ENCODE results near the gene TBC1D2B. TPM values are rescaled to one million over a fixed set of nuclear protein-coding genes. Genes with fewer than 3 reads are reported as not detected.

The TBC1D2B gene
- total RNA-seq, 2 experiments from 2014 or later, result 57.1 to 60.3 TPM

DNA sequence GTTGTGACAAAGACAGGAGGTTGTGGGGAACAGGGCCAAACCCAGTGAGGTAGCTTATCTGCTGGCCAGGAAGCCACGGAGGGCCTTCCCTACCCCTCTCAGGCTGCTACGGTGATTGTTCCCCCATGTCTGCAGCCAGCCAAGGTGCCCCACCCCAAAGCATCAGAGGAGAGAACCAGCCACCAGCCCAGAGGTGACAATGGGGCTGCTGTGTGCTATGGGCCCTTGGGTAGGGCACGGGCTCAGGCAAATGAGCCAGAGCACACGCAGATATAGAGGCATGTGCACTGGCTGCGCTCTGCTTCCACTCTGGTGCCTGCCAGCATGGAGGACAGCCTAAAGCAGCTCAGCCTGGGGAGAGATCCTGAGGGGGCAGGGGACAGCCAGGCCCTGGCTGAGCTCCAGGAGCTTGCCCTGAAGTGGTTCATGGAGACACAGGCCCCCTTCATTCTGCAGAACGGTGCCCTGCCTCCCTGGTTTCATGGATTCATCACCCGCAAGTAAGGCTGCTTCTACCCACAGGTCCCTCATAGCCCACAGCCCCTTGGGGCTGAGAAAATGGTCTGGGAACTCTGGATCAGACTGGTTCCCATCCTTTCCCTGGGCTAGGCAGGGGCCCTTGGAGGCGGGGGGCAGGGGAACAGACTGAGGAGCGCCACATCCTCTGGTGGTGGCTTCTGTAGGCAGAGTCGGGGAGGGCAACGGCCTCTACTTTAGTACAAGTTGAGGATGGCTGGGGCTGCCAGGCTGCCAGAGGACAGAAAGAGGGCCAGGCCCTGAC is 14.9 kb upstream of the TBC1D2B start, which contains the start of gene SH2D7:
SH2D7 (plus strand) TSS at position 301 of the 781 bp plus-strand sequence; CDS start at position 325, 24 bp downstream.
- Mint-ChIP-seq H3K4me1 (ENCODE audit: low read depth) (peaks cover 4% of the 10 kb centered on the region), H3K27me3 (ENCODE audit: low read depth) (no peaks in the 10 kb centered on the region), H3K4me3 (no peak within 1 kb of the TSS), H3K9me3 (no peaks in the 10 kb centered on the region), H3K36me3 (ENCODE audit: low read depth) (no peaks in the 10 kb centered on the region), H3K27ac (no peak within 1 kb of the TSS)
- intact Hi-C loops (cut with micrococcal nuclease), result no loop called here
- no peak for DNase-seq
- CTCF ChIA-PET, result interaction anchor here (1.0 kb wide), 1 partner anchor 16 kb away, joined by 3 read pairs; no protein-coding TSS in a partner anchor

DNA sequence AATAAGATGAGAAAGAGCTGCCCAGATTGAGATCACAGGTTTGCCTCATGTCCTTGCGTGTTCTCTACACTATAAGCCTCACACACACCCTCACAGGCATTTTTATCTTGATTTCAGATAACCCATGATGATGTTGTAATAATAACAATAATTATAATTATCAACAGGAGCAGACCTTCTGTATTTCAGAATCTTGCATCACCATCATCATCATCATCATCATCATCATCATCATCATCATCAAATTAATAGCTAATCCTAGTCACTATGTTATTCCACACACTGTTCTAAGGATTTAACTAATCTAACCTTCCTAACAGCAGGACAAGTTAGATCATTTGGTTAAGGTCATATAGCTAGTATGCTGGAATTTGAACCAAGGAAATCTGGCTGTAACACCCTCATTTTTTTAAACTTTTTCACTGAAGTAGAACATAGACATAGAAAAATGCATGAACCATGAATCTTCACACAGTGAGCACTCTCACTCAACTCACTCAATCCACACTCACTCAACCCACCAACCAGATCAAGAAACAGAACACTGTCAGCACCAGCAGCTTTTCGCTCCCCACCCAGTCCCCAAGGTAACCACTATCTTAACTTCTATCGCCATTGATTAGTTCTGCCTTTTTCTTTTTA is 13.0 kb upstream of the TBC1D2B start:
- Mint-ChIP-seq H3K27me3 (ENCODE audit: low read depth) (no peaks in the 10 kb centered on the region), H3K4me1 (ENCODE audit: low read depth) (peaks cover 5% of the 10 kb centered on the region), H3K9me3 (no peaks in the 10 kb centered on the region), H3K27ac (no peak overlapping the region), H3K4me3 (no peak overlapping the region), H3K36me3 (ENCODE audit: low read depth) (no peaks in the 10 kb centered on the region)
- CTCF ChIA-PET, result interaction anchor here (1.3 kb wide), 1 partner anchor 18 kb away, joined by 9 read pairs; no protein-coding TSS in a partner anchor
- intact Hi-C loops (cut with micrococcal nuclease), result no loop called here
- no peak for DNase-seq

GRCh38 chr15:78088773-78089080 is 11.2 kb upstream of the TBC1D2B start:
- Mint-ChIP-seq H3K36me3 (ENCODE audit: low read depth) (no peaks in the 10 kb centered on the region), H3K27me3 (ENCODE audit: low read depth) (no peaks in the 10 kb centered on the region), H3K4me1 (ENCODE audit: low read depth) (peaks cover 6% of the 10 kb centered on the region), H3K27ac (no peak overlapping the region), H3K4me3 (no peak overlapping the region), H3K9me3 (no peaks in the 10 kb centered on the region)
- CTCF ChIA-PET, result interaction anchor here (0.9 kb wide), 1 partner anchor 121 kb away, joined by 3 read pairs; no protein-coding TSS in a partner anchor
- no peak for DNase-seq
- intact Hi-C loops (cut with micrococcal nuclease), result no loop called here

DNA sequence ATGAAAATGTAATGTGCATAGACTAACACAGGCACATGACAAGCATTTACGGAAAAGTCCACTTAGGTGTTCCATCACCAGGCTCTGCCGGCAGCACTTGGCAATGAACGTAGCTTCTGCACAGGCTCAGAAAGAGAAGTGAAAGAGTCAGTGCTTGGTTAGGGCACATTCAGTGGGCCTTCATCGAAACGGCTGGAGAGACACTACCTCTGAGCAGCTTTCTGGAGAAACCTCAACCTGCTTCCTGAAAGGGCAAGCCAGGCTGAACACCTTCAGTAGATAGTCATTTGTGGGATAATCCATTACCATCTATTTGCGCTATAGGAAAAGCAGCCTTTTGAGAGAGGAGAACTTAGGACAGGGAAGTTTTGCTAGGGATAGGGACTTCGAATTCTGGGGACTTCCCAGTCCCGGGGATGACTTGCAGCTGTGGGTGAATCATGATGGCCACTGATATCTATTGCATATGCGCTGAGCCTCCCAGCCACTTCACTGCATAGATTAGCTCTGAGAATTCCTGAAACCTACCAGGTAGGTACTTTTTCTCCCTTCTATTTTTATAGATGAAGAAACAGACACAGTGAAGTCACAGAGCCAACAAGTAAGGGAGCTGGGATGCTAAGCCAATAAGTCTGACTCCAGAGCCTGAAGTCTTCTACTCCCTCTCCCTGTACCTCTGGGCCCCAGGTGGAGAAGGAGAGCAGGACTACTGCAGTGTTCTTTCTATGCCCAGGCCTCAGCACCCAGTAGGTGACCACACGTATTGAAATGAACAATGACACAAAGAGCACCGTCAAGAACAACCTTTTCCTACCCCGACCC is 10.7 kb upstream of the TBC1D2B start:
- peaks cover 6% of the 10 kb centered on the region for H3K4me1 Mint-ChIP-seq (ENCODE audit: low read depth)
- CTCF ChIA-PET, result interaction anchor here (0.9 kb wide), 1 partner anchor 120 kb away, joined by 3 read pairs; no protein-coding TSS in a partner anchor
- no peaks in the 10 kb centered on the region for H3K27me3 Mint-ChIP-seq (ENCODE audit: low read depth)
- no peaks in the 10 kb centered on the region for H3K36me3 Mint-ChIP-seq (ENCODE audit: low read depth)
- H3K9me3 Mint-ChIP-seq, result no peaks in the 10 kb centered on the region
- no peak overlapping the region for H3K27ac Mint-ChIP-seq
- no peak for DNase-seq
- intact Hi-C loops (cut with micrococcal nuclease), result no loop called here
- no peak overlapping the region for H3K4me3 Mint-ChIP-seq

GRCh38 chr15:78085928-78086327 is 8.4 kb upstream of the TBC1D2B start:
- no peak for DNase-seq

DNA sequence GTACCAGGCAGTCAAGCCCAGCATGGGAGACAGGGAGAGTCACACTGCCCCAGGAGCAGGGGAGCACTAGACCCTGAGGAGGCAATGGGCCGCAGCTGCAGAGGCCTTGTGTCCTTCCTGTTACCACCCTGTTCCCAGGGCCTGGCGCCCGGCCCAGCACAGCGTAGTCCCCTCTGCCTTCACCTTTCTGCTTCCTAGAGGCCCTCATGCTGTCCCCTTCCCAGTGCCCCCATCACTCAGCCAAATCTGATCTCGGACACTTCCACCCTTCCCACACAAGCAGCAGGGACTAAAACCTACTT is 6.9 kb upstream of the TBC1D2B start:
- H3K4me1 Mint-ChIP-seq (ENCODE audit: low read depth), result peaks cover 8% of the 10 kb centered on the region
- no peak for DNase-seq
- no peaks in the 10 kb centered on the region for H3K9me3 Mint-ChIP-seq
- H3K4me3 Mint-ChIP-seq, result no peak overlapping the region
- CTCF ChIA-PET, result interaction anchor here (1.4 kb wide), 1 partner anchor 24 kb away, joined by 4 read pairs; no protein-coding TSS in a partner anchor
- H3K27me3 Mint-ChIP-seq (ENCODE audit: low read depth), result no peaks in the 10 kb centered on the region
- intact Hi-C loops (cut with micrococcal nuclease), result no loop called here
- H3K27ac Mint-ChIP-seq, result no peak overlapping the region
- no peaks in the 10 kb centered on the region for H3K36me3 Mint-ChIP-seq (ENCODE audit: low read depth)

More at GRCh38 chr15:78085928-78086327, 8.4 kb upstream of the TBC1D2B start:
- peak overlapping the region; percentile 65 for H3K27ac Mint-ChIP-seq
- no peak overlapping the region for H3K4me3 Mint-ChIP-seq
- CTCF ChIA-PET, result no interaction called here
- H3K4me1 Mint-ChIP-seq (ENCODE audit: low read depth), result peaks cover 8% of the 10 kb centered on the region
- no peaks in the 10 kb centered on the region for H3K36me3 Mint-ChIP-seq (ENCODE audit: low read depth)
- intact Hi-C loops (cut with micrococcal nuclease), result no loop called here
- no peaks in the 10 kb centered on the region for H3K9me3 Mint-ChIP-seq
- H3K27me3 Mint-ChIP-seq (ENCODE audit: low read depth), result no peaks in the 10 kb centered on the region

DNA sequence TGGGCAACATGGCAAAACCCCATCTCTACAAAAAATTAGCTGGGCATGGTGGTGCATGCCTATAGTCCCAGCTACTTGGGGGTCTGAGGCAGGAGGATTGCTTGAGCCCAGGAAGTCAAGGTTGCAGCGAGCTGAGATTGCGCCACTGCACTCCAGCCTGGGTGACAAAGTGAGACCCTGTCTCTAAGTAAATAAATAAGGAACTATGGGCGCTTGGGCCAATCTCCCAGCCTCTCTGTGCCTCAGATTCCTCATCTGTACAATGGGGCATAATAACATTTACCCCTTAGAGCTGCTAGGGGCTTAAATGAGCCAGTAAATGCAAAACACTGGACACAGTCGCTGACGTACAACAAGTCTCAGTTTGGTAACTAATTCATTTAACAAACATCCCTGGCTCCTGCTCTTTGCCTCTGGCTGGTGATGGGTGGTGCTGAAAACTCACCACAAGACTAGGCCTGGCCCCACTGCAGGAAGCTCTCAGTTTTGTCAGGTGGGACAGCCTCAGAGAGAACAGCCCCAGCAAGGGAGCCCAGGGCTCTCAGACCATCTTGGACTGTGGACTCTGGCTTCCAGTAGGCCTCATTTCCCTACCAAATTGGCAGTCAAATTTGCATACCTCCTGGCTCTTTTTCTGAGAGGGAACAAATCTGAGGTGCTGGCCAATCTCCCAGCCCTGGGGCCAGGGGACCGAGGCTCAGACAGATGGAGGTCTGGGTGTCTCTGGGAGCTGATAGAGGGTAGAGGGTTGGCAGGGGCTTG is 6.4 kb upstream of the TBC1D2B start:
- no peaks in the 10 kb centered on the region for H3K9me3 Mint-ChIP-seq
- no peak overlapping the region for H3K4me3 Mint-ChIP-seq
- no peaks in the 10 kb centered on the region for H3K36me3 Mint-ChIP-seq (ENCODE audit: low read depth)
- no peak overlapping the region for H3K27ac Mint-ChIP-seq
- H3K27me3 Mint-ChIP-seq (ENCODE audit: low read depth), result no peaks in the 10 kb centered on the region
- no peak for DNase-seq
- CTCF ChIA-PET, result interaction anchor here (0.8 to 1.4 kb wide), 3 partner anchors 24 to 57 kb away, joined by 3 to 4 read pairs (median 3); no protein-coding TSS in a partner anchor
- H3K4me1 Mint-ChIP-seq (ENCODE audit: low read depth), result peaks cover 8% of the 10 kb centered on the region
- intact Hi-C loops (cut with micrococcal nuclease), result no loop called here

DNA sequence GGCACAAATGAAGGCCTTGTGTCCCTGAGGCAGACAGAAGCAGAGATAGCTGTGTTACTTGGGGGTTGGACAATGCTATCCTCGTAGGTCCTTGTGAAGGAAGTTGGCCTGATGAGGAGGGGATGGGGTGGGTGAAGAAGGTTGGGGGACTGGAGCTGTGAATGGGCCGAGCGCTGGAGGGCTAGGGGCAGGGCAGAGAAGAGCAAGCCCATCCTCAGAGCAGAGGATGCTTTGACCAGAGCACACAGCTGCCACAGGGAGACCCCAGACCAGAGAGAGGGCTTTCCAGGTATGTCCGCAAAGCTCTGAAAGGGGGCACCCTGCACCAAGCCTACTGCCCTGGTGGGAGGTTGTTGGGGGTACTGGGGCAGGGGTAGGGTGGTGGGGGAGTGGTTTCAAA is 5.7 kb upstream of the TBC1D2B start:
- intact Hi-C loops (cut with micrococcal nuclease), result no loop called here
- Mint-ChIP-seq H3K36me3 (ENCODE audit: low read depth) (no peaks in the 10 kb centered on the region), H3K4me1 (ENCODE audit: low read depth) (peaks cover 6% of the 10 kb centered on the region), H3K4me3 (no peak overlapping the region), H3K27me3 (ENCODE audit: low read depth) (no peaks in the 10 kb centered on the region), H3K9me3 (no peaks in the 10 kb centered on the region), H3K27ac (no peak overlapping the region)
- CTCF ChIA-PET, result interaction anchor here (0.8 to 1.4 kb wide), 3 partner anchors 11 to 56 kb away, joined by 3 to 4 read pairs (median 3); no protein-coding TSS in a partner anchor
- DNase-seq, result no peak

DNA sequence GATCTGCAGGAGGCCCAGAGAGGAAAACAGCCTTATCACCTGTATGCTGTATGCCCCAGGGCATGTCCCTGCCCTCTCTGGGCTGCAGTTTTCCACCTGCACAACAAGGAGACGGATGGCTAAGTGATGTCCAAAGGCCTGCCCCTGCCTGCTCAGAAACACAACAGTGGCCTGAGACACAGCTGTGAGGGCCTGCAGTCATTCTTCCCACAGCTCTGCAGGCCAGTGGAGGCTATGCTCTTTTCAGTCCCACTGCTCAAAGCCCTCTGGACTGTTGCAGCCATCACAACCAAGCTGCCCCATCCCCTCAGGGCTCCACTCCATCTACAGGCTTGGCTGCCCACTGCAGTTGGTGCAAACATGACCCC is 5.2 kb upstream of the TBC1D2B start:
- Mint-ChIP-seq H3K36me3 (ENCODE audit: low read depth) (no peaks in the 10 kb centered on the region), H3K9me3 (no peaks in the 10 kb centered on the region), H3K27me3 (ENCODE audit: low read depth) (no peaks in the 10 kb centered on the region), H3K4me1 (ENCODE audit: low read depth) (peaks cover 11% of the 10 kb centered on the region), H3K27ac (no peak overlapping the region), H3K4me3 (no peak overlapping the region)
- DNase-seq, result no peak
- intact Hi-C loops (cut with micrococcal nuclease), result no loop called here
- CTCF ChIA-PET, result interaction anchor here (1.2 to 1.4 kb wide), 3 partner anchors 11 to 27 kb away, joined by 3 to 4 read pairs (median 3); no protein-coding TSS in a partner anchor

GRCh38 chr15:78082106-78082742 is 4.7 kb upstream of the TBC1D2B start:
- peaks cover 11% of the 10 kb centered on the region for H3K4me1 Mint-ChIP-seq (ENCODE audit: low read depth)
- H3K27ac Mint-ChIP-seq, result no peak overlapping the region
- intact Hi-C loops (cut with micrococcal nuclease), result no loop called here
- no peak for DNase-seq
- H3K9me3 Mint-ChIP-seq, result no peaks in the 10 kb centered on the region
- H3K4me3 Mint-ChIP-seq, result no peak overlapping the region
- CTCF ChIA-PET, result interaction anchor here (1.2 to 1.4 kb wide), 4 partner anchors 12 to 31 kb away, joined by 3 to 4 read pairs (median 3); no protein-coding TSS in a partner anchor
- H3K27me3 Mint-ChIP-seq (ENCODE audit: low read depth), result no peaks in the 10 kb centered on the region
- no peaks in the 10 kb centered on the region for H3K36me3 Mint-ChIP-seq (ENCODE audit: low read depth)

- no peaks in the 10 kb centered on the region for H3K27me3 Mint-ChIP-seq (ENCODE audit: low read depth)
- no peak overlapping the region for H3K27ac Mint-ChIP-seq
- H3K36me3 Mint-ChIP-seq (ENCODE audit: low read depth), result peaks cover 5% of the 10 kb centered on the region
- intact Hi-C loops (cut with micrococcal nuclease), result no loop called here
- H3K4me3 Mint-ChIP-seq, result no peak overlapping the region
- CTCF ChIA-PET, result interaction anchor here (1.0 to 1.3 kb wide), 3 partner anchors 30 to 160 kb away, joined by 3 to 5 read pairs (median 3); no protein-coding TSS in a partner anchor
- H3K4me1 Mint-ChIP-seq (ENCODE audit: low read depth), result peaks cover 20% of the 10 kb centered on the region
- no peaks in the 10 kb centered on the region for H3K9me3 Mint-ChIP-seq
- no peak for DNase-seq
These were observed 2.6 kb upstream of the TBC1D2B start for GRCh38 chr15:78080088-78080460.

Data from activated naive CD4-positive, alpha-beta T cell treated with anti-CD3 and anti-CD28 coated beads for 36 hours (primary cell).